ENCODE results near the gene GRIN2A.

The GRIN2A gene

GRCh38 chr16:10087151-10087550 lies 95.1 kb downstream of the GRIN2A start:
- DNase-seq (ENCODE audit: low read depth in 4 of 4, low spot score in 1 of 4), result no peak

- no peak for DNase-seq (ENCODE audit: low read depth in 4 of 4, low spot score in 1 of 4)
Observed at GRCh38 chr16:10086620-10087019, 95.6 kb downstream of the GRIN2A start.

- no peak for DNase-seq (ENCODE audit: low read depth in 4 of 4, low spot score in 1 of 4)
Observed at GRCh38 chr16:10085078-10085798, 97.0 kb downstream of the GRIN2A start.

GRCh38 chr16:10083301-10083700 lies 98.9 kb downstream of the GRIN2A start:
- no peak for DNase-seq (ENCODE audit: low read depth in 4 of 4, low spot score in 1 of 4)

- DNase-seq (ENCODE audit: low read depth in 4 of 4, low spot score in 1 of 4), result no peak
Observed at GRCh38 chr16:10081201-10081940, 100.9 kb downstream of the GRIN2A start.

- no peak for DNase-seq (ENCODE audit: low read depth in 4 of 4, low spot score in 1 of 4)
Observed at GRCh38 chr16:10080051-10080772, 102.0 kb downstream of the GRIN2A start.

GRCh38 chr16:10078541-10078949 lies 103.7 kb downstream of the GRIN2A start:
- no peak for DNase-seq (ENCODE audit: low read depth in 4 of 4, low spot score in 1 of 4)

GRCh38 chr16:10077861-10078260 lies 104.4 kb downstream of the GRIN2A start:
- DNase-seq (ENCODE audit: low read depth in 4 of 4, low spot score in 1 of 4), result no peak

- DNase-seq (ENCODE audit: low read depth in 4 of 4, low spot score in 1 of 4), result no peak
Observed at GRCh38 chr16:10076037-10076436, 106.2 kb downstream of the GRIN2A start.

GRCh38 chr16:10070591-10070990 lies 111.6 kb downstream of the GRIN2A start:
- DNase-seq (ENCODE audit: low read depth in 4 of 4, low spot score in 1 of 4), result no peak

- no peak for DNase-seq (ENCODE audit: low read depth in 4 of 4, low spot score in 1 of 4)
Observed at GRCh38 chr16:10069374-10069773, 112.9 kb downstream of the GRIN2A start.

GRCh38 chr16:10067835-10068234 lies 114.4 kb downstream of the GRIN2A start:
- no peak for DNase-seq (ENCODE audit: low read depth in 4 of 4, low spot score in 1 of 4)

GRCh38 chr16:10067406-10067805 lies 114.8 kb downstream of the GRIN2A start:
- DNase-seq (ENCODE audit: low read depth in 4 of 4, low spot score in 1 of 4), result no peak

- DNase-seq (ENCODE audit: low read depth in 4 of 4, low spot score in 1 of 4), result no peak
Observed at GRCh38 chr16:10065019-10065418, 117.2 kb downstream of the GRIN2A start.

GRCh38 chr16:10048850-10049249 lies 133.4 kb downstream of the GRIN2A start:
- no peak for DNase-seq (ENCODE audit: low read depth in 4 of 4, low spot score in 1 of 4)

- no peak for DNase-seq (ENCODE audit: low read depth in 4 of 4, low spot score in 1 of 4)
Observed at GRCh38 chr16:10045947-10046346, 136.3 kb downstream of the GRIN2A start.

GRCh38 chr16:10045291-10045775 lies 136.9 kb downstream of the GRIN2A start:
- DNase-seq (ENCODE audit: low read depth in 4 of 4, low spot score in 1 of 4), result no peak

- DNase-seq (ENCODE audit: low read depth in 4 of 4, low spot score in 1 of 4), result no peak
Observed at GRCh38 chr16:10040136-10041080, 141.8 kb downstream of the GRIN2A start.

- DNase-seq (ENCODE audit: low read depth in 4 of 4, low spot score in 1 of 4), result no peak
Observed at GRCh38 chr16:10039220-10040096, 142.8 kb downstream of the GRIN2A start.

GRCh38 chr16:10037751-10038150 lies 144.5 kb downstream of the GRIN2A start:
- DNase-seq (ENCODE audit: low read depth in 4 of 4, low spot score in 1 of 4), result no peak
